K562 (cell line): Measurements from ENCODE around the gene SEPHS1.
"Not testable (repeated sequence)": the region's sequence is repeated elsewhere in the genome, so short reads cannot be mapped to it uniquely, and the experiment has no call there.

Experiments used
- EZH2 ChIP-seq: IDR thresholded peaks from 2 replicates; pipeline ENCODE4 v1.6.1; 2012; ENCODE audit warnings: low read depth, mild to moderate bottlenecking, inconsistent platforms, low read length, borderline replicate concordance
- RFX5 ChIP-seq: IDR thresholded peaks from 2 replicates; pipeline ENCODE4 v1.6.1; 2011; ENCODE audit warnings: low read depth, mild to moderate bottlenecking, improper control_type of control experiment, low read length
- SP2 ChIP-seq: IDR thresholded peaks from 2 replicates; pipeline ENCODE4 v1.6.1; 2011; ENCODE audit warnings: mild to moderate bottlenecking, low read depth, low read length, moderate library complexity; ENCODE audit not compliant: poor library complexity, severe bottlenecking; ENCODE audit errors: extremely low read depth
- ZNF384 ChIP-seq: IDR thresholded peaks from 2 replicates; pipeline ENCODE4 v1.6.1; 2012; ENCODE audit warnings: low read depth, low read length, improper control_type of control experiment
- TF ChIP-seq, protein P1 (sequence below): fragments of 450-650 bp; formaldehyde crosslinking; conservative IDR thresholded peaks from 2 replicates; pipeline ENCODE4 v1.4.0; 2022; ENCODE audit warnings: mild to moderate bottlenecking, missing genetic modification characterization
- TF ChIP-seq, protein P2 (sequence below), 3 experiments: IDR thresholded peaks in 2 of 3; conservative IDR thresholded peaks in 1 of 3; 2 replicates each; pipeline ENCODE4 v1.5.1; 2011 to 2012; ENCODE audit warnings: low read length in 3 of 3, mild to moderate bottlenecking in 3 of 3, control low read depth in 2 of 3, improper control_type of control experiment in 1 of 3, inconsistent platforms in 1 of 3, low read depth in 1 of 3, mixed read lengths in 1 of 3, moderate library complexity in 1 of 3; ENCODE audit not compliant: insufficient read depth in 2 of 3

DNA sequence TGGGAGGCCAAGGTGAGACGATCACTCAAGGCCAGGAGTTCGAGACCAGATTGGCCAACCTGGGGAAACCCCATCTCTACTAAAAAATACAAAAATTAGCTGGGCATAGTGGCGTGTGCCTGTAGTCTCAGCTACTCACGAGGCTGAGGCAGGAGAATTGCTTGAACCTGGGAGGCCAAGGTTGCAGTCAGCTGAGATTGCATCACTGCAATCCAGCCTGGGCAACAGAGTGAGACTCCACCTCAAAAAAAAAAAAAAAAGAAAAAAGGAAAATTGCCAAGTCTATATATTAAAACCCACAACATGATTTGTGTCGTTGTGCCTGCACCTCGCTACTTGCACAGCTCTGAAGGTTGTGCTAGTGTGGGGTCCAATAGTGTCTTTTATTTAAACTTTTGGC, 65.7 kb downstream of the SEPHS1 start:
- TF ChIP-seq, protein P1, sequence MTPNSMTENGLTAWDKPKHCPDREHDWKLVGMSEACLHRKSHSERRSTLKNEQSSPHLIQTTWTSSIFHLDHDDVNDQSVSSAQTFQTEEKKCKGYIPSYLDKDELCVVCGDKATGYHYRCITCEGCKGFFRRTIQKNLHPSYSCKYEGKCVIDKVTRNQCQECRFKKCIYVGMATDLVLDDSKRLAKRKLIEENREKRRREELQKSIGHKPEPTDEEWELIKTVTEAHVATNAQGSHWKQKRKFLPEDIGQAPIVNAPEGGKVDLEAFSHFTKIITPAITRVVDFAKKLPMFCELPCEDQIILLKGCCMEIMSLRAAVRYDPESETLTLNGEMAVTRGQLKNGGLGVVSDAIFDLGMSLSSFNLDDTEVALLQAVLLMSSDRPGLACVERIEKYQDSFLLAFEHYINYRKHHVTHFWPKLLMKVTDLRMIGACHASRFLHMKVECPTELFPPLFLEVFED (CRISPR knock-in tag): not testable (repeated sequence)
- not testable (repeated sequence) for TF ChIP-seq ZNF384, EZH2, RFX5, SP2
- TF ChIP-seq, protein P2, sequence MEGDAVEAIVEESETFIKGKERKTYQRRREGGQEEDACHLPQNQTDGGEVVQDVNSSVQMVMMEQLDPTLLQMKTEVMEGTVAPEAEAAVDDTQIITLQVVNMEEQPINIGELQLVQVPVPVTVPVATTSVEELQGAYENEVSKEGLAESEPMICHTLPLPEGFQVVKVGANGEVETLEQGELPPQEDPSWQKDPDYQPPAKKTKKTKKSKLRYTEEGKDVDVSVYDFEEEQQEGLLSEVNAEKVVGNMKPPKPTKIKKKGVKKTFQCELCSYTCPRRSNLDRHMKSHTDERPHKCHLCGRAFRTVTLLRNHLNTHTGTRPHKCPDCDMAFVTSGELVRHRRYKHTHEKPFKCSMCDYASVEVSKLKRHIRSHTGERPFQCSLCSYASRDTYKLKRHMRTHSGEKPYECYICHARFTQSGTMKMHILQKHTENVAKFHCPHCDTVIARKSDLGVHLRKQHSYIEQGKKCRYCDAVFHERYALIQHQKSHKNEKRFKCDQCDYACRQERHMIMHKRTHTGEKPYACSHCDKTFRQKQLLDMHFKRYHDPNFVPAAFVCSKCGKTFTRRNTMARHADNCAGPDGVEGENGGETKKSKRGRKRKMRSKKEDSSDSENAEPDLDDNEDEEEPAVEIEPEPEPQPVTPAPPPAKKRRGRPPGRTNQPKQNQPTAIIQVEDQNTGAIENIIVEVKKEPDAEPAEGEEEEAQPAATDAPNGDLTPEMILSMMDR (IDR thresholded peaks at IDR 0.05 in 2 of 3, conservative IDR thresholded peaks at IDR 0.05 in 1 of 3; ENCODE audit: insufficient read depth in 2 of 3, low read depth in 1 of 3, low read length in 3 of 3): not testable (repeated sequence)
